COLO829 (cell line): ENCODE results near the gene OR2AE1.
"Not testable (repeated sequence)": the region's sequence is repeated elsewhere in the genome, so short reads cannot be mapped to it uniquely, and the experiment has no call there.

Source experiments
- DNase-seq: peaks from one replicate; pipeline ENCODE4 v3.0.0; 2012; ENCODE audit warnings: low spot score

Gene OR2AE1, protein sequence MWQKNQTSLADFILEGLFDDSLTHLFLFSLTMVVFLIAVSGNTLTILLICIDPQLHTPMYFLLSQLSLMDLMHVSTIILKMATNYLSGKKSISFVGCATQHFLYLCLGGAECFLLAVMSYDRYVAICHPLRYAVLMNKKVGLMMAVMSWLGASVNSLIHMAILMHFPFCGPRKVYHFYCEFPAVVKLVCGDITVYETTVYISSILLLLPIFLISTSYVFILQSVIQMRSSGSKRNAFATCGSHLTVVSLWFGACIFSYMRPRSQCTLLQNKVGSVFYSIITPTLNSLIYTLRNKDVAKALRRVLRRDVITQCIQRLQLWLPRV

DNA sequence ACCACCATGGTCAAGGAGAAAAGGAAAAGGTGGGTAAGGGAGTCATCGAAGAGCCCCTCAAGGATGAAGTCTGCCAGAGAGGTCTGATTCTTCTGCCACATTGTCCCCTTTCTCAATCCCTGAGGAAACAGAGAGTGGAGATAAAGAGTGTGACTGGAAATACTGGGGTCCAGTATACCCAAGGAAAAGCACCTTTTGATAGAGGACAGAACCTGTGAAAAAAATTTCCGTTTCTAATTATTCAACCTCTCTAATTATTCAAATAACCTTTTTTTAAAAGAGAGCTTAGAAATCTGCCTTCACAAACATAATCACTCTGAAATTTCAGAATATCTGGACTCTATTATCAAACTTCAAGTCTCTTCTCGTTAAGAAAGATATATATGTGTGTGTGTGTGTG, at the start of gene OR2AE1:
OR2AE1 (minus strand) TSS at position 101 of the 400 bp plus-strand sequence; CDS start at position 101, 0 bp downstream.
- DNase-seq, result no peak

DNA sequence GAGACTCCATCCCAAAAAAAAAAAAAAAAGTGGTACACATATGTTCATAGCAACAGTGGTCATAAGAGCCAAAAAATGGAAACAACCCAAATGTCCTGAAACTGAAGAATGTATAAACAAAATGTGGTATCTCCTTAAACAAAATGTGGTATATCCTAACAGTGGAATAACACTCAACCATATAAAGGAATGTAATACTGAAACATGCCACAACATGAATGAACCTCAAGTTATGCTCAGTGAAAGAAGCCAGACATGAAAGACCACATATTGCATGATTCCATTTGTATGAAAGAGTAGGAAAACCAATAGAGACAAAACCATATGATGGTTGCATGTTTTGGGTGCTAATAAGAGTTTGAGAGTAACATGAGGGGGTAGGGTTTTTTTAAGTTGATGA, 49.5 kb upstream of the OR2AE1 start:
- no peak for DNase-seq

DNA sequence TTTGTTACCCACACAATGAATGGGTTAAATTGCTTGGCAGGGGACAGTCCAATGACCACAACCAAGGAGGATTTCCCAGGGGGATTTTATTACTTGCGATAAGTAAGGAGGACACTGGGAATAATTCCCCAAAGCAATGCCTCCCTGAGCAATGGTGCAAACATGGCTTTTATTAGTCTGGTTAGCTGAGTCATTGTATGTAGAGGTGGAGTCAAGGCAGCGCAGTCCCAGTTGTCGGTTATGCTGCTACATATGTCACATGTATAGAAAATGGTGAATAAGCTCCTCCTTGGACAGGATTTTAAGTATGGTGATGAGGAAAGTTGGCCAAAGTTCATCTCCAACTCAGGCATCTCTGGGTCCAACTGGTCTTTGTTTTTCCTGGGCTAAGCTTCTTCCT, 46.4 kb upstream of the OR2AE1 start:
- DNase-seq, result no peak

DNA sequence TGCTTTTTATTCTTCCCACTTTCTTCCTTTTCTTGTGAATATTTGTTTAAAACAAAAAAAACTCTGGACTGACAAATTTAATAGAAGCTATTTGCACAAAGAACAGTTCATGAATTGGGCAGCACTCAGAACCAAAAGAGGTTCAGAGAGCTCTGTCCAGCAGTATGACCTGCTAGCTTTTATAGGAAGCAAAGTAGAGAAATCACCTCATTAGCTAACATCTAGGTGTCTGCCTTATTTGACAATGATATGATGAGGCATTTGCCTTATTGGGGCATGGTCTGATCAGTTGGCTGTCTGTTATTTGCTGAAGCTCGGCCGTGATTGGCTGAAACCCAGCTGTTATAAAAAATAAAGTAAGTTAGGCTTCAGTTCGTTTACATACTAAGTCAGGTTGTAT, 43.3 kb upstream of the OR2AE1 start:
- DNase-seq, result no peak

DNA sequence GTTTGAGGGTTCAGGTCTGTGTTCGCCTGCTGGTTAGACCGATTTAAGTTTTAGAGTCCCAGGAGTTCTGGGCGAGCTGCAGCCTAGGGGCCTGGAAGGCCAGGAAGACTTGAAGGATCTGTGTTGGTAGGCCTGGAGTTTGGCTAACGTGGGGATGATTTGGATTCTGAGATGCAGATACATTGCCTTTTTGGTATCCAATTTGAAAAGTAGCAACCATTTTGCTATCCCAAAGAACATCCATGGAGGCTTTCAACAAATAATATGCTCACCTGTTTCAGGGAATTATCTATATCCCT, 42.9 kb upstream of the OR2AE1 start:
- no peak for DNase-seq

DNA sequence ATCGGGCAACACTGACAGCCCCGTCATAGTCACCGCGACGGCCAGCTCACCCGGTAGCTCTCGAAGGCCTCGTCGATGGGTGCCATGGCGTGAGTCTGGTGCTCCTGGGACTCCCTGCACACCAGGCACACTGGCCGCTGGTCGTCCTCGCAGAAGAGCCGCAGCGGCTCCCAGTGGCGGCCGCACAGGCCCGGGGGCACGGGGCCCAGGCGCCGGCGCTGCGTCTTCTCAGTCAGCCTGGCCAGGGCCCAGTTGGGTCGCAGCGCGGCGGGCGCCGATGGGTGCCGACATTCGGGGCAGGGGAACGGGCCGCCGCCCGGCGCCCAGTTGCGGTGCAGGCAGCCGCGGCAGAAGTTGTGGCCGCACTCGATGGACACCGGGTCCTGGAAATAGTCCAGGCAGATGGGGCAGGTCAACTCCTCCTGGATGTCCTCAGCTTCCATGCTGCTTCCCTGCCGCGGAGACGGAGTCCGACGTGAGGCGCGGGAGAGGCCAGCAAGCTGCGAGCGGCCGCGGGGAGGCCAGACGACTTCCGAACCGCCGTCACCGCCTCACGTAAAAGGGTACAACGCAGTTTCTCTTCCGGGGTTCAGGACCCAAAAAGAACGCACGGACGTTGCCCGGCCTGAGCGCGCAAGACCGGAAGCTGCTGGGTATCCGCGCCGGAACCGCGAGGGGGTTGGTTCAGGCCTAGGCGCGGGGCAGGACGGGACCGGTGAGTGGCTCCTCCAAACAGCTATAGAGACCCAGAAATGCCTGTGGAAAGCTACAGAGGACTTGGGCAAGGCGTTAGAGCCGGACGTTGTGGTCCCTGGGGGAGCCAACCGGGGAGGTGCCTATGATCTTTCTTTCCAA, 42.4 kb upstream of the OR2AE1 start, which contains the start of gene TRIM4:
TRIM4 (minus strand) TSS at position 572 of the 855 bp plus-strand sequence; CDS start at position 443, 129 bp downstream.
- peak; percentile 79 for DNase-seq

DNA sequence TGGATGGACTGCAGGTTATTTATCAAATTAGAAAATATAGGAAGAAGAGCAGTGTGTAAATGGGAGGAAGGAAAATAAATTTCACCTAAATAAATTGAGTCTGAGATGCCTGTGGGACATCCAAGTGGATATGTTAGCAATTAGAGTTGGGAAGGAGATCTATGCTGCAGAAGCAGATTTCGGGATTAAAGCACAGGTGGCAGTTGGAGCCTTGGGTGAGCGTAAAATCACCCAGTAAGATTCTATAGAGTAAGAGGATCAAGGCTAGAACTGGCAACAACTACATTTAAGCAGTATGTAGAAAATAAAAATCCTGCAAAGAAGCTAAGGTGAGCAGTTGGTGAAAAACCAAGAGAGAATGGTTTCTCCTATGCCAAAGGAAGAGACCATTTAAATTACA, 34.1 kb upstream of the OR2AE1 start:
- no peak for DNase-seq

DNA sequence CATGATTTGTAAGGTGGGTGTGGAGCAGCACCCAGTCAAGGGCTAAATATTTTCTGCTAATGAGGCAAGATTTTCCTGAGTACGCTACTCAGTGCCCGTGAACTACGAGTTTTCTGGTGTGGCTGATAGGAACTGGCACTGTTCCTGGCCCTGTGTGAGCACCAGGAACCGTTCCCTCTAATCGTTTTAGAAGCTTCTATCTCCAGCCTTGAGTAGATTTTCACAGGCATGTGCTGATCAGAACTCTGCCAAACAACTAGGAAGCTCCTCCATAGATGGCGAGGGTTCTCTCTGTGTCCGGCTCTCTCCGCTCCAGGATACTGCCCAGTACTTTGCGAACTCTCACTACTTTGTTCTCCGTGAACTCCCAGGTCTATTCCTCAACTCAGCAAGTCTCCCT, 24.7 kb upstream of the OR2AE1 start:
- DNase-seq, result no peak

DNA sequence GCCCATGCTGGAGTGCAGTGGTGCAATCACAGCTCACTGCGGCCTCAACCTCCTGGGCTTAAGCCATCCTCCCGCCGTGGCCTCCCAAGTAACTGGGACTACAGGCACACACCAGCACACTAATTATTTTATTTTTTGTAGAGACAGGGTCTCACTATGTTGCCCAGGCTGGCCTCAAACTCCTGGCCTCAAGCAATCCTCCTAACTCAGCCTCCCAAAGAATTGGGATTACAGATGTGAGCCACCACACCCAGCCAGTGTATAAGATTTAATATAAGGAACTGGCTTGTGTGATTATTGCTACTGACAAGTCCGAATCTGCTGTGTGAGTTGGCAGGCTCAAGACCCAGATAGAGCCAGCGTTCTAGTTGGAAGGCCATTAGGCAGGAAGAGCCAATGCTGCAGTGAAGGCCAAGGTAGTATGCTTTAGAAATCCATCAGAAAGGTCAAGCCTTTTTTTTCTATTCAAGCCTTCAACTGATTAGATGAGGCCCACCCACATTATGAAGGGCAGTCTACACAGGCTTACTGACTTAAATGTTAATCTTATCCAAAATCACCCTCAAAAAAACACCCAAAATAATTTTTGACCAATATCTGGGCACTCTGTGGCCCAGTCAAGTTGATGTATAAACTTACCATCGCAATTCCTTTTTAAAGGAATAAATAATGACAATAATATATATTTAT, 23.1 kb upstream of the OR2AE1 start:
- no peak for DNase-seq

DNA sequence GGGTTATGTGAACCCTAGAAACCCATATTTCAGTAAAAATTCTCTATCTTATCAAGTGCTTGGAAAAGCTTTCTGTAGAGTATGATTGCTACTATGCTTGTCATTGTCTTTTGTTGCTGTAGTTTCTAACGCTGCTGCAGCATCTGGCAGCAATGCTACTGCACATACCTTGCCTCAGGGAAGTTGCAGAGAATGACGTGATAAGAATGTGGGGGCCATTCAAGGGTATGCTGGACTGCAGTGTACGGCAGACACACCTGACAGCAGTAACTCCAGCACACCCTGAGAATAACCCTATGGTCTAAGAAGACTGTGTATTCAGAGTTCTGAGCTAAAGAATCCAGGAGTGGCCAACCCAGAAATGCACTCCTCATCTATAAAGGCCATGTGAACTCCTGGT, 22.0 kb upstream of the OR2AE1 start:
- no peak for DNase-seq

DNA sequence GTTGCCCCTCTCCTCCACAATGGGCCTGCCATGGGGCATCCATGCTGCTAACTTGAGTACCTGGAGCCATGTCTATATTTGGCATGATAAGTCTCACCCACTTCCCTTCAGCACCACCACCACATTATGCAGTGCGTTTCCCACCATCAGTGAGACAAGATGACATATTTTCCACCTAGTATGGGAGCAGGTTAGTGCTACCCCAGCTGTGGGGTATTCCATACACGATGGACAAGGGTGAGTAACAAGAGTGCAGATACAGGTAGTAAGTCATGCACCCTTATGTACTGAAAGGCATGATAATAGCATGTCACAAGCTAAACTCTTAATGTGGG, 21.2 kb upstream of the OR2AE1 start:
- DNase-seq, result no peak

DNA sequence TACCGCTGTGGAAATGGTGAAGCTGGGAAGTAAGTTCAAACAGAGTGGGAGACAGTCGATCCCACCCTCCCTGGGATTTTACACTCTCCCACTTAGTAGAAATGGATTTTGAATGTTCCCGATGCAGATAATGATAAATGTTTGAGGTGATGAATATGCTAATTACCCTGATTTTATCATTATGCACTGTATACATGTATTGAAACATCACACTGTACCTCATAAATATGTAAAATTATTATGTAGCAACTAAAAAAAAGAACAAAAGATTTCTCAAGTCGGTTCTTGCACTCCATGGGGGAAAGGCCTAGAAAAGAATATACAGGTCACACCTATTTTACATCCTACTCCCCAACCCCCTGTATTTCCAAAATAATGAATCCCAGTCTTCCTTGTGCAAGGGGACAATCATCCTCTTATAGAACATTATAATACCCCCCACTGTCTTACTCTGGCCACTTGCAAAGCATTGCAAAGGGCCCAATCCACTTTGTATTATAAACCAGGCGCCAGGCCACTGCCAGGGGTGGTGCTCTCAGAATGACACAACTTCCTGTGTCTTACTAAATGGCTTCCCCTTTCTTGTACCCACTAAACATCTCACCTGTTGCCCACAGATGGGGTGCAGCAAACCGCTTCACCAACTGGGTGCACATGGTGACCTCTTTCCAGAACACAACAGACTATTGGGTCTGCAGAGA, 20.6 kb upstream of the OR2AE1 start:
- no peak for DNase-seq

DNA sequence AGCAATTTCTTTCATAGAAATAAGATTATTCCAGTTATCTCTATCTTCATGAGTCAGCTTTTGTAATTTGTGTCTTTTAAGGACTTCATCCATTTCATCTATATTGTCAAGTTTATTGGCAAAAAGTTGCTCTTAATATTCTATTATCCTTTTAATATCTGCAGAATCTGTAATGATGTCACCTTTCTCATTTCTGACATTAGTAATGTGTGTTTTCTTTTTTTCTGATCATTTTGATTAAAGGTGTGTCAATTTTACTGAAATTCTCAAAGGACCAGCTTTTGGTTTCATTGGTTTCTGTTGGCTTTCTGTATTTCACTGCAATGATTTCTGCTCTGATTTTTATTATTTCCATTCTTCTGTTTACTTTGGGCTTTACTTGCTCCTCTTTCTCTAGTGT, 17.9 kb upstream of the OR2AE1 start:
- DNase-seq, result no peak

DNA sequence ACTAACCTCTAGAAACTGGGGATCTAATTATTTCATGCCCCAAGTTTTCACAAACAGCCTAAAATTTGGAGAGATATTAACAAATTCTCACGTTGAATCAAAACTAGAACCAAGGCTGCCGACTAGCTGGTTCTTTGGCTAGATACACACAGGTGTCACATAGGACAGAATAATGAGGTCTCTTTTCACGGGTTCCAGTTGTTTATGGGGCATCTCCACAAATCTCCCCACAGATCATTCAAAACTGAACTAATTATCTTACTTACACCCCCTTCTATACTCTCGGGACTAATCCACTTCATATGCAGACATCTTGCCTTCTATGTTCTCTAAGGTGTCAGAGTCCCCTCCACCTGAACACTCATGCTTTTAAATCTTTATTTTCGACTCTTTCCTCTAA, 16.4 kb upstream of the OR2AE1 start:
- no peak for DNase-seq

DNA sequence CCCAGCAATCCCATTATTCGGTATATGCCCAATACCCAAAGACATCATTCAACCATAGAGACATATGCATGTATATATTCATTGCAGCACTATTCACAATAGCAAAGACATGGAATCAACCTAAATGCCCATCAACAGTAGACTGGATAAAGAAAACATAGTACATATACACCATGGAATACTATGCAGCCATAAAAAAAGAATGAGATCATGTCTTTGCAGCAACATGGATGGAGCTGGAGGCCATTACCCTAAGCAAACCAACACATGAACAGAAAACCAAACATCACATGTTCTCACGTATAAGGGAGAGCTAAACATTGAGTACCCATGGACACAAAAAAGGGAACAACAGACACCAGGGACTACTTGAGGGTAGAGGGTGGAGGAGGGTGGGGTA, 13.5 kb upstream of the OR2AE1 start:
- DNase-seq, result not testable (repeated sequence)

DNA sequence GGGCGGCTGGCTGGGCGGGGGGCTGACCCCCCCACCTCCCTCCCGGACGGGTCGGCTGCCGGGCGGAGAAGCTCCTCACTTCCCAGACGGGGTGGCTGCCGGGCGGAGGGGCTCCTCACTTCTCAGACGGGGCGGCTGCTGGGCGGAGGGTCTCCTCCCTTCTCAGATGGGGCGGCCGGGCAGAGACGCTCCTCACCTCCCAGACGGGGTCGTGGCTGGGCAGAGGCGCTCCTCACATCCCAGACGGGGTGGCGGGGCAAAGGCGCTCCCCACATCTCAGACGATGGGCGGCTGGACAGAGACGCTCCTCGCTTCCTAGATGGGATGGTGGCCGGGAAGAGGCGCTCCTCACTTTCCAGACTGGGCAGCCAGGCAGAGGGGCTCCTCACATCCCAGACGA, 11.5 kb upstream of the OR2AE1 start:
- not testable (repeated sequence) for DNase-seq

DNA sequence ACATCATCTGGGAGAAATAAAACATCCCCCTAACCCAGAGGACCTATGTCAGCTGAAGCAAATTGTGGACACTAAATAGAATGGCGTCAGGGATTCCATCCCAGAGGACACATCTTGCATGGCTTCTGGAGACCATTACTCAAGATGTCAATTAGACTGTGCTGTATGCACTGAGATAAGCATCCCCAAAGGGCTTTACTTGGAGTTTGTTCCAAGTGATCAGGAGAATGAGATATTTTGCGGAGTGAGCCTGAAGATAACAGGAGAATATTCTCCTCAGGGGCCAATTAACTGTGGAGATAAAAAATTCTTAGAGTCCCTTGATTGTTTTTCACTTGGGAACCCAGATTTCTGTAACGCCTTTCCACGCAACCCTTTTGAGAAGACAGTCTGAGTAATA, 4.5 kb upstream of the OR2AE1 start:
- no peak for DNase-seq

DNA sequence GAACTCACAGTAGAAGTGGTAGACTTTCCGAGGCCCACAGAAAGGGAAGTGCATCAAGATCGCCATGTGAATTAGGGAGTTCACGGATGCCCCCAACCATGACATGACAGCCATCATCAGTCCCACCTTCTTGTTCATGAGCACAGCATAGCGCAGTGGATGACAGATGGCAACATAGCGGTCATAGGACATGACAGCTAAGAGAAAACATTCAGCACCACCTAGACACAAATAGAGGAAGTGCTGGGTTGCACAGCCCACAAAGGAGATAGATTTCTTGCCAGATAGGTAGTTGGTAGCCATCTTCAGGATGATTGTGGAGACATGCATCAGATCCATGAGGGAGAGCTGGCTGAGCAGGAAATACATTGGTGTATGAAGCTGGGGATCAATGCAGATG, 342 bp downstream of the OR2AE1 start:
- DNase-seq, result no peak

DNA sequence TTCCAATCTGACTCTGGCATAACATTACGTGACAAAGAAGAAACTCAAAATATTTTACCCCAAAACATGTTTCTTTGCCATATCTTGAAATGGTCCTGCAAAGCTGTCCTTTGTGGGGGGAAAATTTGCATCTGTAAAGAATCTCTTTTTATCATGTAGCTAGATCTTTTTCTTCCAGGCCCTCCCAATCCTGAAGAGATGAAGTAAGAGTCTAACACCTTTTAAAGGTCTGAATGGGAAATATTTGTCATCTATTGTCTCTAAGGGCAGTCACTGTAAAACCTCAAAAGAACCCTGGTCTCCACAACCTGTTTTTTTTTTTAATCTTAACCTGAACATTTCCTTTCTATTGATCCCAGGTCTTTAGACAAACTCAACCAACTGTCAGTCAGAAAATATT, 8.6 kb downstream of the OR2AE1 start:
- no peak for DNase-seq

DNA sequence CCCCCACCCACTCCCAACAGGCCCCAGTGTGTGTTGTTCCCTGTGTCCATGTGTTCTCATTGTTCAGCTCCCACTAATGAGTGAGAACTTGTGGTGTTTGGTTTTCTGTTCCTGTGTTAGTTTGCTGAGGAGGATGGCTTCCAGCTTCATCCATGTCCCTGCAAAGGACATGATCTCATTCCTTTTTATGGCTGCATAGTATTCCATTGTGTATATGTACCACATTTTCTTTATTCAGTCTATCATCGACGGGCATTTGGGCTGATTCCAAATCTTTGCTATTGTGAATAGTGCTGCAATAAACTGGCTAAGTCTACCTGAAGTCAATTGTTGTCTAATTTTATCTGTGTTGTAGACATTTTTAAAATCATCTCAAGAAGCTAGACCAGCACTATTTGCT, 9.4 kb downstream of the OR2AE1 start:
- DNase-seq, result not testable (repeated sequence)

DNA sequence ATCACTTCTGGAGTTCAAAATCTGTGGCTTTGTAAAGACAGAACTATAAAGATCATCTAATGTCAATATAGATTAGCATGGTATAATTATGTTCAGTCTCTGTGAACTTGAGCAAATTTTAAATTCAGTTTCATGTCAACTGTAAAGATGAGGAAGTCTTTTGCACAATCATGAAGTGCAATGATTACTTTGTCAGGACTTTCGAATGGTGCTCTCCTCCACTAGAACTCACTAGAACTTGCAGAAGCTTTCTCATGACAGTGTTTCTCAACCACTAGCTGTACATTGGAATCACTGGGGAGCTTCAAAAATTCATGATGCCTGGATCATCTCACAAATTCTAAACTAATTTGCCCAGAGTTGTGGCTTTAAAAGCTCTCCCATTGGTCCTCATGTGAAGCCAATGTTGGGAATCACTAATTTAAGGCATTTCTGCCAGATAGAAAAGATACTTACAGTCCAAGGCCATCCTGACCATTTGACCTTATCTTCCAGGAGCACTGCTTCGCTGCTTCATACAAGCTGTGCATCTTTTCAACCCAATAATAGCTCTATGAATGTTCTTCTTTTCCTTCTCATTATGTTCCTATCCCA, 12.9 kb downstream of the OR2AE1 start:
- no peak for DNase-seq
